ENCODE data around the gene HAPSTR1. TPM values are rescaled to one million over a fixed set of nuclear protein-coding genes. Genes with fewer than 3 reads are reported as not detected.

The HAPSTR1 gene
- total and polyA plus RNA-seq, 2 of the 13 experiments (the other 11 are each of a cell fraction or from before 2014, with no cell fraction given), result 25.2 to 83.2 TPM

DNA sequence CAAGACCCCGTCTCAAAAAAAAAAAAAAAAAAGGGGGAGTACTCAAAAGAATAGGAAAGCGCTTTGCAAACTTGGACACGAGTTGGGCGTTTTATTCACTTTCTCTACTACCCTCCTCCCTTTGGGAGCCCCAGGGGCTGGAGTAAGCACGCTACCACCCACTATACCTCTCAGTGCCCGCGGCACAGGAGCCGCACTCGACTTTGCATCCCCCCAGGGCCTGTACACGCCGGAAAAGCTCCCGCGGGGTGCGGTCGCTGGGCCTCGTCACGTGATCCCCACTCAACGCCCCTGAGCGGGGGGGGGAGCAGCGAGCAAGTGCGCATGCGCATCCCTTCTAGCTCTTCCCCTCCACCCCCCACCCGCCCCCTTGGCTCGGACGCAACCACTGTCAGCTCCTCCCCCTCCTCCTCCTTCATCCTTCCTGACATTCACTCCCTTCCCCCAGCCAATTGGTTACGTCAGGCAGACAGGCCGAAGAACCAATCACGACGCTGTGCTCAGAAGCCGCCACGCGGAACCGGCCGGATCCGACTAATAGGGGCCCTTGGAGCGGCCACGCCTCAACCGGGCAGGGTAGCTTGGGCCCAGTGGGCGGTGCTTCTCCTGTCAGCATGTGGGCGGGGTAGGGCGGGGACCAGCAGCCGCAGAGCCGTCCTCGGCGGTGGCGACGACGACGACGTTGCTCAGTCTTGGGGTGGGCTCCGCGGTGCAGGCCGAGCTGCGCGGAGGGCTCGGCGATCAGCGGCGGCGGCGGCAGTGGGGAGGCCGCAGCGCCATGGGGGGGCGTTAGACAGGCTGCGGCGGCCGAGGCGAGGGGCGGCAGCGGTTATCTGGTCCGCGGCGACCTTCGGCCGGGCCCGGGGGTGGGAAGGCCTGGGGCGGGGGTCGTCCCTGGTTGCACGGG is at the start of gene HAPSTR1 (continued):
- peak; percentile 69 for TF ChIP-seq ZBTB25 (CRISPR knock-in tag; IDR thresholded peaks at IDR 0.05)
- peak; percentile 88 for TF ChIP-seq FOXO1 (CRISPR knock-in tag; IDR thresholded peaks at IDR 0.05)
- TF ChIP-seq HOXA7 (CRISPR knock-in tag; IDR thresholded peaks at IDR 0.05), result no peak
- no peak for TF ChIP-seq ZFP62 (CRISPR knock-in tag; IDR thresholded peaks at IDR 0.05)
- peak; percentile 21; the same call in 1 of the 2 replicates for TF ChIP-seq ZNF7 (CRISPR knock-in tag; IDR thresholded peaks at IDR 0.05)
- TF ChIP-seq ZNF547 (CRISPR knock-in tag; IDR thresholded peaks at IDR 0.05), result peak; percentile 98
- TF ChIP-seq KDM3A (CRISPR knock-in tag; IDR thresholded peaks at IDR 0.05; ENCODE audit: low read depth), result no peak; the same call in 1 of the 2 replicates
- peak; percentile 70; the same call in 1 of the 2 replicates for TF ChIP-seq CBX5 (CRISPR knock-in tag; IDR thresholded peaks at IDR 0.05; ENCODE audit: borderline replicate concordance)
- peak; percentile 92; the same call in 1 of the 2 replicates for TF ChIP-seq ATAD3A (CRISPR knock-in tag; IDR thresholded peaks at IDR 0.05)
- TF ChIP-seq BRCA1 (CRISPR knock-in tag; IDR thresholded peaks at IDR 0.05), result no peak; the same call in 1 of the 2 replicates
- peak; percentile 23; the same call in 1 of the 2 replicates for TF ChIP-seq ZNF136 (CRISPR knock-in tag; IDR thresholded peaks at IDR 0.05; ENCODE audit: low read depth)
- TF ChIP-seq ZNF879 (CRISPR knock-in tag; IDR thresholded peaks at IDR 0.05), result peak; percentile 41; the same call in 1 of the 2 replicates
- TF ChIP-seq, protein P1, sequence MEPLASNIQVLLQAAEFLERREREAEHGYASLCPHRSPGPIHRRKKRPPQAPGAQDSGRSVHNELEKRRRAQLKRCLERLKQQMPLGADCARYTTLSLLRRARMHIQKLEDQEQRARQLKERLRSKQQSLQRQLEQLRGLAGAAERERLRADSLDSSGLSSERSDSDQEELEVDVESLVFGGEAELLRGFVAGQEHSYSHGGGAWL (CRISPR knock-in tag; IDR thresholded peaks at IDR 0.05), result peak; percentile 23
- TF ChIP-seq GFI1 (CRISPR knock-in tag; IDR thresholded peaks at IDR 0.05; ENCODE audit: borderline replicate concordance), result no peak
- peak; percentile 76 for TF ChIP-seq ZMAT3 (CRISPR knock-in tag; conservative IDR thresholded peaks at IDR 0.05)
- TF ChIP-seq CREB1 (IDR thresholded peaks at IDR 0.05), result peak; percentile 94
- peak; percentile 92 for TF ChIP-seq CREB1 (CRISPR knock-in tag; IDR thresholded peaks at IDR 0.05)
- no peak for TF ChIP-seq SMC3 (IDR thresholded peaks at IDR 0.05; ENCODE audit: low read length)
- peak; percentile 75 for TF ChIP-seq YEATS2 (CRISPR knock-in tag; IDR thresholded peaks at IDR 0.05; ENCODE audit: borderline replicate concordance)
- no peak for TF ChIP-seq FOXP1 (IDR thresholded peaks at IDR 0.05)
- peak; percentile 6; the same call in 1 of the 2 replicates for TF ChIP-seq FOXP1 (CRISPR knock-in tag; IDR thresholded peaks at IDR 0.05)
- TF ChIP-seq, protein P2, sequence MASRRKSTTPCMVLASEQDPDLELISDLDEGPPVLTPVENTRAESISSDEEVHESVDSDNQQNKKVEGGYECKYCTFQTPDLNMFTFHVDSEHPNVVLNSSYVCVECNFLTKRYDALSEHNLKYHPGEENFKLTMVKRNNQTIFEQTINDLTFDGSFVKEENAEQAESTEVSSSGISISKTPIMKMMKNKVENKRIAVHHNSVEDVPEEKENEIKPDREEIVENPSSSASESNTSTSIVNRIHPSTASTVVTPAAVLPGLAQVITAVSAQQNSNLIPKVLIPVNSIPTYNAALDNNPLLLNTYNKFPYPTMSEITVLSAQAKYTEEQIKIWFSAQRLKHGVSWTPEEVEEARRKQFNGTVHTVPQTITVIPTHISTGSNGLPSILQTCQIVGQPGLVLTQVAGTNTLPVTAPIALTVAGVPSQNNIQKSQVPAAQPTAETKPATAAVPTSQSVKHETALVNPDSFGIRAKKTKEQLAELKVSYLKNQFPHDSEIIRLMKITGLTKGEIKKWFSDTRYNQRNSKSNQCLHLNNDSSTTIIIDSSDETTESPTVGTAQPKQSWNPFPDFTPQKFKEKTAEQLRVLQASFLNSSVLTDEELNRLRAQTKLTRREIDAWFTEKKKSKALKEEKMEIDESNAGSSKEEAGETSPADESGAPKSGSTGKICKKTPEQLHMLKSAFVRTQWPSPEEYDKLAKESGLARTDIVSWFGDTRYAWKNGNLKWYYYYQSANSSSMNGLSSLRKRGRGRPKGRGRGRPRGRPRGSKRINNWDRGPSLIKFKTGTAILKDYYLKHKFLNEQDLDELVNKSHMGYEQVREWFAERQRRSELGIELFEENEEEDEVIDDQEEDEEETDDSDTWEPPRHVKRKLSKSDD (CRISPR knock-in tag; IDR thresholded peaks at IDR 0.05; ENCODE audit: low read depth), result peak; percentile 87
- TF ChIP-seq ZSCAN21 (CRISPR knock-in tag; IDR thresholded peaks at IDR 0.05; ENCODE audit: borderline replicate concordance), result peak; percentile 98
- TF ChIP-seq ELF4 (CRISPR knock-in tag; IDR thresholded peaks at IDR 0.05; ENCODE audit: borderline replicate concordance), result peak; percentile 19; the same call in 1 of the 2 replicates
- TF ChIP-seq NFE2L1 (CRISPR knock-in tag; IDR thresholded peaks at IDR 0.05; ENCODE audit: borderline replicate concordance), result no peak
- 0 out of 2 replicates have a peak, but pooled peaks have one; percentile 11 for TF ChIP-seq SIX1 (CRISPR knock-in tag; IDR thresholded peaks at IDR 0.05; ENCODE audit: borderline replicate concordance)
- peak; percentile 92 for TF ChIP-seq ZNF691 (CRISPR knock-in tag; IDR thresholded peaks at IDR 0.05; ENCODE audit: borderline replicate concordance, low read depth)
